ENCODE measurements around the gene AUNIP. TPM values are rescaled to one million over a fixed set of nuclear protein-coding genes. Genes with fewer than 3 reads are reported as not detected.

AUNIP gene
- total and polyA plus RNA-seq, 12 donors: 0.04 to 0.25 (median 0.21) TPM; not detected in 9

DNA sequence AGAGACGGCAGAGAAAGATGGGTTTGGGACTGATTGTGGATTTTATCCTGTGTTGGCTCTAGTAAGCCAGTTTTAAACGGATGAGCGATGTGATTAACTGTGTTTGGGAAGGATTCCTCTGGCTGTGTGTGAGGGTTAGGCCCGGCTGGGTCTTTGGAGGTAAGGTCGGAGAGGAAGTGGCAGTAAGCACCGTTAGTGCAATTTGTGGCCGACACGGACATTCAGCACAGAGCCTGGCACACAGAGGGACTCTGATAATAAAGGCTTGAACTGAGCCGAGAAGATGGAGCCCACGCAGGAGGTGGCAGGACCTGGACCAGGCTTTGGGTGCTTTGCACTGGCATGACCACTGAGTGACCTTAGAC lies 38.2 kb downstream of the AUNIP start:
- no peak for ATAC-seq
- Histone ChIP-seq H3K27ac (peak overlapping the region in 9 of 10 donors; percentile 84 to 98 (median 97)), H3K9me3 (no peaks in the 10 kb centered on the region), H3K4me1 (peaks cover 12 to 68% (median 43%) of the 10 kb centered on the region in 9 donors), H3K4me3 (peak overlapping the region; percentile 71 to 100 (median 96)), H3K36me3 (peaks cover 0 to 37% (median 2%) of the 10 kb centered on the region in 9 donors), H3K27me3 (no peaks in the 10 kb centered on the region)
- 29 to 30% methylated on average over 10 of the region's 10 CpGs for WGBS, 2 donors
- no peak for DNase-seq
- TF ChIP-seq, protein P1, sequence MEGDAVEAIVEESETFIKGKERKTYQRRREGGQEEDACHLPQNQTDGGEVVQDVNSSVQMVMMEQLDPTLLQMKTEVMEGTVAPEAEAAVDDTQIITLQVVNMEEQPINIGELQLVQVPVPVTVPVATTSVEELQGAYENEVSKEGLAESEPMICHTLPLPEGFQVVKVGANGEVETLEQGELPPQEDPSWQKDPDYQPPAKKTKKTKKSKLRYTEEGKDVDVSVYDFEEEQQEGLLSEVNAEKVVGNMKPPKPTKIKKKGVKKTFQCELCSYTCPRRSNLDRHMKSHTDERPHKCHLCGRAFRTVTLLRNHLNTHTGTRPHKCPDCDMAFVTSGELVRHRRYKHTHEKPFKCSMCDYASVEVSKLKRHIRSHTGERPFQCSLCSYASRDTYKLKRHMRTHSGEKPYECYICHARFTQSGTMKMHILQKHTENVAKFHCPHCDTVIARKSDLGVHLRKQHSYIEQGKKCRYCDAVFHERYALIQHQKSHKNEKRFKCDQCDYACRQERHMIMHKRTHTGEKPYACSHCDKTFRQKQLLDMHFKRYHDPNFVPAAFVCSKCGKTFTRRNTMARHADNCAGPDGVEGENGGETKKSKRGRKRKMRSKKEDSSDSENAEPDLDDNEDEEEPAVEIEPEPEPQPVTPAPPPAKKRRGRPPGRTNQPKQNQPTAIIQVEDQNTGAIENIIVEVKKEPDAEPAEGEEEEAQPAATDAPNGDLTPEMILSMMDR (IDR thresholded peaks at IDR 0.05): no peak
- intact Hi-C loops (cut with DNase I): loop anchor here in 1 of 10 donors (2.0 kb wide), 1 partner anchor 178 kb away; the partner anchor contains the start of gene PAFAH2

DNA sequence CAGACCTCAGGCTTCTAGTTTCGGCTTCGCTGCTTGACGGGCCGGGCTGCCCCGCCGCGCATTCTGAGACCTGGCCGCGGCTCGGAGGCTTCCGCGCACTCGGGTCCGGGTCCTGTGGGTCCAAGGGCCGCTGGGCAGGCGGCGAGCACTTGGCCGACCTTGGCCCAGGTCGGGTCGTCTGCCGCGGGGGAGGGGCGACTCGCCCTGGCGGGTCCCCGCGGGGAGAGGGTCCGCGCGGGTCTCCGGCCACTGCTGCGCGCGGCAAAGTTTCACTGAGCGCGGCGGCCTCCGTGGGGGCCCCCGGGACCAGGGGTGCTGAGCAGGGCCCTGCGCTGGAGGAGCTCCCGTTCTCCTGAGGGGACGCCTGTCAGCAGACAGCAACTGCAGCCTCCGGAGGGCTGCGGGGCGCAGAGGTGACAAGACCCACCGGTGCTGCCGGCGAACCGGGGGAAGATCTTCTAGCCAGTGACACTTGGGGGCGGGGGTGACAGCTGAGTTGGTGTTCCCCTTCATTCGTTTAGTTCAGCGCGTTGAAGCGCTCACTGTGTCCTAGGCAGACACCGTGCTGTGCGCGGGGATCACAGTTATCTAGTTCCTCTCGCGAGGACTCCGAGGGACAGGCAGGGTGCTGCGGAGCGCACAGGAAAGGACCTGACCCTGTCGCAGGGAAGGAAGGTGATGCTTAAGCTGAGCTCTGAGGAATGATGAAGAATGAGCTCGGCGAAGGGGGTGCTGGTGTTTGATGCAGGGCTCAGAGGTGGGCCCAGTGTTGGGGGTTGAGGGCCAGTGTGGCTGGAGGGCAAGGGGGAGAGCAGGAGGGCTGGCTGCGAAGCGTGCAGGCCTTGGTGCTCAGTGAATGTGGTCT lies 38.8 kb downstream of the AUNIP start:
- DNase-seq (peak in 1 of 2 donors; percentile 54), ATAC-seq (peak; percentile 46 to 69 (median 58))
- WGBS, 2 donors: 1% methylated on average over 67 of the region's 67 CpGs
- peaks cover 12 to 62% (median 43%) of the 10 kb centered on the region in 9 donors for H3K4me1 ChIP-seq
- H3K27me3 ChIP-seq: no peaks in the 10 kb centered on the region
- H3K36me3 ChIP-seq: peaks cover 0 to 37% (median 4%) of the 10 kb centered on the region in 9 donors
- H3K4me3 ChIP-seq: peak overlapping the region; percentile 71 to 100 (median 96)
- TF ChIP-seq, protein P1 (IDR thresholded peaks at IDR 0.05): no peak
- H3K9me3 ChIP-seq: no peaks in the 10 kb centered on the region
- intact Hi-C loops (cut with DNase I): loop anchor here in 1 of 10 donors (2.0 kb wide), 1 partner anchor 178 kb away; the partner anchor contains the start of gene PAFAH2
- H3K27ac ChIP-seq: peak overlapping the region; percentile 84 to 98 (median 97)

DNA sequence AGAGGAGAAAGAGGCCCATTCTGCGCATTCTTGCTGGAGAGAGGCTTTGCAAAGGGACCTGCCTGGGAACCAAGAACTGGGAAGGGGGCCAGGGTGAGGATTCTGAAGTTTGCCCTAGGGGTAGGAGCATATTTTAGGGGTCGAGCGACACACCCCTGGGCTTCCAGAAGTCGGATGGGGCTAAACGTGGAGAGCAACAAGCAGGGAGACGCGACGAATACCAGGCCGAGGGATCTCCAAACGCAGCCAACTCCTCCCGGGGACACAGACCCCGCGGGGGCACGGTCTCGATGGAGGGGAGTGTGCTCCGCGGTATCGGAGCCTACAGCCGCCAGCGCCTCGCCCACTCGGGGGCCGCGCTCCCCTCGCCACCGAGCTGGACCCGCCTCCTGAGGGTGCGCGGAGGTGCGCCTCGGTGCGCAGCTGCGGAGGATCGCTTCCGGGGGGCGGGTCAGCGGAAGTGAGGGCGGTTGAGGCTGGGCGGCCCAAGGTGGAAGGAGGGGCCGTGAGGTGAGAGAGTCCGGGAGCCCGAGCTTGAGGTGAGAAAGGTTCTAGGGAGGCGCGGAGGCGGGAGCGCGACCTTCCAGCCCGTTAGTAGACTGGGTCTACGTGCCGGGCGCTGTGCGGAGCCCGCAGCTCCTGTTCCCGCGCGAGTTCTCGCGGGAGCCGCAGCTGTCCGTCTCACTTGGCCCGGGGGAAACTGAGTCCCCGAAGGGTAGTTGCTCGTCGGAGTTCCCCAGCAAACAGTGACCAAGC lies 39.6 kb downstream of the AUNIP start, which contains the start of gene MTFR1L:
Gene MTFR1L, plus strand, starts transcription at position 464 of the 756 bp plus-strand sequence. CDS start 3,151 bp downstream, outside the sequence.
- DNase-seq (peak; percentile 89), ATAC-seq (peak; percentile 89 to 94 (median 93))
- TF ChIP-seq, protein P1 (IDR thresholded peaks at IDR 0.05): no peak
- Histone ChIP-seq H3K4me3 (peak within 1 kb of the TSS; percentile 71 to 100 (median 96)), H3K27me3 (no peaks in the 10 kb centered on the region), H3K27ac (peak within 1 kb of the TSS; percentile 84 to 98 (median 97)), H3K9me3 (no peaks in the 10 kb centered on the region), H3K4me1 (peaks cover 12 to 56% (median 43%) of the 10 kb centered on the region in 9 donors), H3K36me3 (peaks cover 0 to 39% (median 12%) of the 10 kb centered on the region in 9 donors)
- intact Hi-C loops (cut with DNase I): loop anchor here in 5 of 10 donors (2.0 to 10.0 kb wide), 6 partner anchors 179 to 585 kb away; partner anchors contain the start of genes SYF2 (in 2 of the 5), PAFAH2 (in 1 of the 5) and RSRP1 (in 1 of the 5)
- 0 to 1% methylated on average over 64 of the region's 64 CpGs for WGBS, 2 donors
